DND-41 (cell line): ENCODE data around the gene CACNB2.

Source experiments
- EZH2 ChIP-seq: IDR thresholded peaks from 3 replicates; pipeline ENCODE4 v1.6.1; 2012; ENCODE audit warnings: borderline replicate concordance, low read depth, mild to moderate bottlenecking, moderate library complexity, low read length, inconsistent platforms; ENCODE audit not compliant: severe bottlenecking
- TF ChIP-seq, protein P1 (sequence below): IDR thresholded peaks from 2 replicates; pipeline ENCODE4 v1.5.1; 2012; ENCODE audit warnings: borderline replicate concordance, low read length, moderate library complexity, mild to moderate bottlenecking; ENCODE audit not compliant: poor library complexity, severe bottlenecking; ENCODE audit errors: extremely low read depth

DNA sequence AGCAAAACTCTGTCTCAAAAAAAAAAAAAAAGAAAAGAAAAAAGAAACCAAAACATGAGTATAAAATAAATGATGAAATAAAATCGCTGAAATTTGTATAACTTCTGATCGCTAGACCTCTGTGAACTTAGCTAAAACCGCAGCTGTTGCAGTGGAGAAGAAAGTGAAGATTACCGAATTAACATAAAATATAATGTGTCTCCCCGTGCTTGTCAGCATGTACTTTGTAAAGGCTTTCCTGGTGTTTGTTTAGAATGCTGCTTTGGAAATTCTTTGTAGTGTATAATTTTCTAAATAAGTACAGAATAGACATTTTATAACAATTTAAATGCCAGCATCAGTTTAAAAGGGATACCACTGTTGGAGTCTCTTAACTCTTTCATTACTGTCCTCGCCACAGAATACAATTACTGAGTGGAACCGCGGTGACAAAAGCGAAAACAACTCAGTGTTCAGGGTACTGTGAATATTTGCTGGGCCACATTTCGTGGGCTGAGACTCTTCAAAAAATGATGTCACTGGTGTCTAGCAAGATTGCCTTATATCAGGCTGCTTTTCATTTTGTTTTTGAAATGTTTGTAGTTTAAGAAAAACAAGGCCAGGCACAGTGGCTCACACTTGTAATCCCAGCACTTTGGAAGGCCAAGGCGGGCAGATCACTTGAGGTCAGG, 343.4 kb downstream of the CACNB2 start:
- TF ChIP-seq, protein P1, sequence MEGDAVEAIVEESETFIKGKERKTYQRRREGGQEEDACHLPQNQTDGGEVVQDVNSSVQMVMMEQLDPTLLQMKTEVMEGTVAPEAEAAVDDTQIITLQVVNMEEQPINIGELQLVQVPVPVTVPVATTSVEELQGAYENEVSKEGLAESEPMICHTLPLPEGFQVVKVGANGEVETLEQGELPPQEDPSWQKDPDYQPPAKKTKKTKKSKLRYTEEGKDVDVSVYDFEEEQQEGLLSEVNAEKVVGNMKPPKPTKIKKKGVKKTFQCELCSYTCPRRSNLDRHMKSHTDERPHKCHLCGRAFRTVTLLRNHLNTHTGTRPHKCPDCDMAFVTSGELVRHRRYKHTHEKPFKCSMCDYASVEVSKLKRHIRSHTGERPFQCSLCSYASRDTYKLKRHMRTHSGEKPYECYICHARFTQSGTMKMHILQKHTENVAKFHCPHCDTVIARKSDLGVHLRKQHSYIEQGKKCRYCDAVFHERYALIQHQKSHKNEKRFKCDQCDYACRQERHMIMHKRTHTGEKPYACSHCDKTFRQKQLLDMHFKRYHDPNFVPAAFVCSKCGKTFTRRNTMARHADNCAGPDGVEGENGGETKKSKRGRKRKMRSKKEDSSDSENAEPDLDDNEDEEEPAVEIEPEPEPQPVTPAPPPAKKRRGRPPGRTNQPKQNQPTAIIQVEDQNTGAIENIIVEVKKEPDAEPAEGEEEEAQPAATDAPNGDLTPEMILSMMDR: no peak
- TF ChIP-seq EZH2: no peak
